Right atrium auricular region (tissue), 2 donors: ENCODE data around the gene RS1. TPM values are rescaled to one million over a fixed set of nuclear protein-coding genes. Genes with fewer than 3 reads are reported as not detected.

ENCODE experiments used
- DNase-seq: peaks from one replicate; pipeline ENCODE4 v3.0.0-alpha.2; 2019; ENCODE audit warnings: low spot score
- H3K27ac ChIP-seq, 2 donors: fragments of 200-600 bp; sonication (generic); 1 replicate in 1 of 2; 2 replicates in 1 of 2; pipeline ENCODE4 v1.5.1; 2016 to 2019
- H3K27me3 ChIP-seq, 2 donors: fragments of 200-600 bp; sonication (generic); one replicate each; pipeline versions ENCODE4 v1.5.1 to v1.6.0; 2017 to 2019
- H3K36me3 ChIP-seq: fragments of 200-600 bp; sonication (generic); one replicate; pipeline ENCODE4 v1.5.1; 2016
- H3K4me1 ChIP-seq, 2 donors: fragments of 200-600 bp; sonication (generic); one replicate each; pipeline versions ENCODE4 v1.5.1 to v1.6.0; 2017 to 2019
- H3K4me3 ChIP-seq, 2 donors: fragments of 200-600 bp; sonication (generic); 1 replicate in 1 of 2; 2 replicates in 1 of 2; pipeline ENCODE4 v1.5.1; 2017 to 2019; ENCODE audit warnings: mild to moderate bottlenecking in 1 of 2, moderate library complexity in 1 of 2
- H3K9me3 ChIP-seq, 2 donors: fragments of 200-600 bp; sonication (generic); one replicate each; pipeline ENCODE4 v1.5.1; 2019
- total RNA-seq, 2 donors: library from RNA; depleted of rRNA; stranded (reverse); fragments of >200 nt; gene quantifications; one replicate each; pipeline ENCODE4 v1.1.0, GENCODE V29; 2016
- TF ChIP-seq, protein P1 (sequence below), 2 donors: fragments of 200-600 bp; sonication (generic); IDR thresholded peaks; one replicate each; pipeline ENCODE4 v1.5.1; 2019; ENCODE audit warnings: antibody characterized with exemption in 2 of 2

The RS1 gene
- total RNA-seq, 2 donors from 2014 or later: not detected

GRCh38 chrX:18702362-18703195, 30.7 kb upstream of the RS1 start:
- H3K36me3 ChIP-seq: no peaks in the 10 kb centered on the region
- TF ChIP-seq, protein P1, sequence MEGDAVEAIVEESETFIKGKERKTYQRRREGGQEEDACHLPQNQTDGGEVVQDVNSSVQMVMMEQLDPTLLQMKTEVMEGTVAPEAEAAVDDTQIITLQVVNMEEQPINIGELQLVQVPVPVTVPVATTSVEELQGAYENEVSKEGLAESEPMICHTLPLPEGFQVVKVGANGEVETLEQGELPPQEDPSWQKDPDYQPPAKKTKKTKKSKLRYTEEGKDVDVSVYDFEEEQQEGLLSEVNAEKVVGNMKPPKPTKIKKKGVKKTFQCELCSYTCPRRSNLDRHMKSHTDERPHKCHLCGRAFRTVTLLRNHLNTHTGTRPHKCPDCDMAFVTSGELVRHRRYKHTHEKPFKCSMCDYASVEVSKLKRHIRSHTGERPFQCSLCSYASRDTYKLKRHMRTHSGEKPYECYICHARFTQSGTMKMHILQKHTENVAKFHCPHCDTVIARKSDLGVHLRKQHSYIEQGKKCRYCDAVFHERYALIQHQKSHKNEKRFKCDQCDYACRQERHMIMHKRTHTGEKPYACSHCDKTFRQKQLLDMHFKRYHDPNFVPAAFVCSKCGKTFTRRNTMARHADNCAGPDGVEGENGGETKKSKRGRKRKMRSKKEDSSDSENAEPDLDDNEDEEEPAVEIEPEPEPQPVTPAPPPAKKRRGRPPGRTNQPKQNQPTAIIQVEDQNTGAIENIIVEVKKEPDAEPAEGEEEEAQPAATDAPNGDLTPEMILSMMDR (IDR thresholded peaks at IDR 0.05): no peak
- H3K27ac ChIP-seq: no peak overlapping the region
- H3K4me1 ChIP-seq: no peaks in the 10 kb centered on the region
- DNase-seq: no peak
- H3K9me3 ChIP-seq: no peaks in the 10 kb centered on the region
- no peak overlapping the region for H3K4me3 ChIP-seq
- no peaks in the 10 kb centered on the region for H3K27me3 ChIP-seq

- H3K27me3 ChIP-seq: no peaks in the 10 kb centered on the region
- H3K36me3 ChIP-seq: no peaks in the 10 kb centered on the region
- DNase-seq: no peak
- H3K9me3 ChIP-seq: no peaks in the 10 kb centered on the region
- H3K4me1 ChIP-seq: no peaks in the 10 kb centered on the region
- TF ChIP-seq, protein P1 (IDR thresholded peaks at IDR 0.05): no peak
- no peak overlapping the region for H3K4me3 ChIP-seq
- no peak overlapping the region for H3K27ac ChIP-seq
Measured at GRCh38 chrX:18701621-18702361, 29.9 kb upstream of the RS1 start.

- Histone ChIP-seq H3K36me3 (no peaks in the 10 kb centered on the region), H3K4me1 (no peaks in the 10 kb centered on the region), H3K9me3 (no peaks in the 10 kb centered on the region), H3K4me3 (no peak overlapping the region), H3K27ac (no peak overlapping the region), H3K27me3 (no peaks in the 10 kb centered on the region)
- DNase-seq: no peak
- TF ChIP-seq, protein P1 (IDR thresholded peaks at IDR 0.05): no peak
Measured at GRCh38 chrX:18698737-18699650, 27.1 kb upstream of the RS1 start.

DNA sequence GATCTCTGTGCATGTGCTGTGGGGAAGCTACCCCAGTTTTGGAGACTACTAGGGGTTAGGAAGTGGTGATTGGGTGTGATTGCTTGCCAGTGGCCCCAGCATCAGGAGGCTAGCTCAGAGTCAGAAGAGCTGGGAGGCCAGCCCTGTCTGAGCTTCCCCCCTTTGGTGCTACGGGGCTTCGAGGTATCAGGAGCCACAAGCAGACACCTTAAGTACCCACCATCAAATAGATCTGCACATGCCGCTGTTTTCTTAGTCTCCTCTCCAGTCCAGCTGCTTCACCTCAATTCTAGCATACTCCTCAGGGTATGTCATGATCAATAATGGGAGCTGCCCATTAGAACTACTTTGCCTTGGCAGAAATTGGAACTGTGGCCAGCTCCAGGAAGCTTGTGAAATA, 24.7 kb upstream of the RS1 start:
- no peak for DNase-seq
- no peak overlapping the region for H3K4me3 ChIP-seq
- H3K9me3 ChIP-seq: no peaks in the 10 kb centered on the region
- TF ChIP-seq, protein P1 (IDR thresholded peaks at IDR 0.05): no peak
- no peak overlapping the region for H3K27ac ChIP-seq
- no peaks in the 10 kb centered on the region for H3K27me3 ChIP-seq
- H3K4me1 ChIP-seq: no peaks in the 10 kb centered on the region
- no peaks in the 10 kb centered on the region for H3K36me3 ChIP-seq

- H3K27me3 ChIP-seq: no peaks in the 10 kb centered on the region
- DNase-seq: no peak
- H3K27ac ChIP-seq: no peak overlapping the region
- no peaks in the 10 kb centered on the region for H3K4me1 ChIP-seq
- no peak overlapping the region for H3K4me3 ChIP-seq
- TF ChIP-seq, protein P1 (IDR thresholded peaks at IDR 0.05): no peak
- H3K36me3 ChIP-seq: no peaks in the 10 kb centered on the region
- no peaks in the 10 kb centered on the region for H3K9me3 ChIP-seq
Measured at GRCh38 chrX:18692541-18692940, 20.6 kb upstream of the RS1 start.
